Transverse colon (tissue), 4 donors: ENCODE data around the gene TXLNB. TPM values are rescaled to one million over a fixed set of nuclear protein-coding genes. Genes with fewer than 3 reads are reported as not detected.

Experiments used
- DNase-seq: peaks from one replicate; pipeline ENCODE4 v3.0.0-alpha.2; 2019
- H3K27ac ChIP-seq, 4 donors: fragments of 200-600 bp; sonication (generic); 2 replicates each; pipeline ENCODE4 v1.5.1; 2016 to 2018; ENCODE audit warnings: inconsistent platforms in 4 of 4
- H3K27me3 ChIP-seq: fragments of 200-600 bp; sonication (generic); 2 replicates; pipeline ENCODE4 v1.5.1; 2017; ENCODE audit warnings: inconsistent platforms
- H3K36me3 ChIP-seq, 4 donors: fragments of 200-600 bp; sonication (generic); 2 replicates each; pipeline ENCODE4 v1.5.1; 2017 to 2019; ENCODE audit warnings: inconsistent platforms in 4 of 4
- H3K4me1 ChIP-seq, 4 donors: fragments of 200-600 bp; sonication (generic); 2 replicates each; pipeline ENCODE4 v1.5.1; 2017 to 2020; ENCODE audit warnings: inconsistent platforms in 4 of 4
- H3K4me3 ChIP-seq, 4 donors: fragments of 200-600 bp; sonication (generic); 1 replicate in 1 of 4; 2 replicates in 3 of 4; pipeline versions ENCODE4 v1.5.1 to v1.6.1; 2017 to 2019; ENCODE audit warnings: inconsistent platforms in 4 of 4
- H3K9me3 ChIP-seq, 2 donors: fragments of 200-600 bp; sonication (generic); 2 replicates each; pipeline ENCODE4 v1.5.1; 2017 to 2019; ENCODE audit warnings: inconsistent platforms in 2 of 2
- CTCF ChIP-seq, 5 experiments: fragments of 200-600 bp in 3 of 5; fragments of 450-650 bp in 2 of 5; sonication (generic) in 3 of 5; IDR thresholded peaks; 1 replicate in 2 of 5; 2 replicates in 3 of 5; pipeline ENCODE4 v1.5.1; 2016 to 2017; ENCODE audit warnings: antibody characterized with exemption in 5 of 5, inconsistent platforms in 3 of 5, mild to moderate bottlenecking in 2 of 5, moderate library complexity in 1 of 5
- EP300 ChIP-seq: sonication (generic); formaldehyde crosslinking; IDR thresholded peaks from one replicate; pipeline ENCODE4 v1.6.1; 2017; ENCODE audit warnings: antibody characterized with exemption, low read depth
- POLR2A ChIP-seq: fragments of 450-650 bp; IDR thresholded peaks from one replicate; pipeline ENCODE4 v1.6.1; 2016; ENCODE audit warnings: antibody characterized with exemption, mild to moderate bottlenecking, moderate library complexity
- POLR2AphosphoS5 ChIP-seq, 3 donors: sonication (generic); formaldehyde crosslinking; IDR thresholded peaks; one replicate each; pipeline ENCODE4 v1.6.1; 2016; ENCODE audit warnings: antibody characterized with exemption in 3 of 3
- WGBS, 2 donors: methylation state at CpG; one replicate each; pipeline ENCODE4 v1.1.5; 2018; ENCODE audit warnings: low coverage in 1 of 2; 5-methylcytosine and 5-hydroxymethylcytosine counted together
- in situ Hi-C, 4 donors: fragments of 200-750 bp; cut with MboI; loops; one replicate each; pipeline versions ENCODE4 v1.15.0 to v1.15.1; 2017; ENCODE audit warnings: low sequenced_read_pairs in 3 of 4, low pct_ligation_motif_present in 1 of 4, low pct_unique_long_range_greater_than_20kb in 1 of 4
- intact Hi-C: fragments of 100-400 bp; cut with DNase I; formaldehyde crosslinking; loops from one replicate; pipeline ENCODE4 v1.15.1; 2023; ENCODE audit warnings: low total_unique reads
- total RNA-seq, 4 donors: library from RNA; depleted of rRNA; stranded (reverse); fragments of >200 nt; gene quantifications; one replicate each; pipeline ENCODE4 v1.1.0, GENCODE V29; 2016

Gene TXLNB
- total RNA-seq, 4 donors from 2014 or later, result 0.27 to 6.6 (median 2.1) TPM; not detected in 1

DNA sequence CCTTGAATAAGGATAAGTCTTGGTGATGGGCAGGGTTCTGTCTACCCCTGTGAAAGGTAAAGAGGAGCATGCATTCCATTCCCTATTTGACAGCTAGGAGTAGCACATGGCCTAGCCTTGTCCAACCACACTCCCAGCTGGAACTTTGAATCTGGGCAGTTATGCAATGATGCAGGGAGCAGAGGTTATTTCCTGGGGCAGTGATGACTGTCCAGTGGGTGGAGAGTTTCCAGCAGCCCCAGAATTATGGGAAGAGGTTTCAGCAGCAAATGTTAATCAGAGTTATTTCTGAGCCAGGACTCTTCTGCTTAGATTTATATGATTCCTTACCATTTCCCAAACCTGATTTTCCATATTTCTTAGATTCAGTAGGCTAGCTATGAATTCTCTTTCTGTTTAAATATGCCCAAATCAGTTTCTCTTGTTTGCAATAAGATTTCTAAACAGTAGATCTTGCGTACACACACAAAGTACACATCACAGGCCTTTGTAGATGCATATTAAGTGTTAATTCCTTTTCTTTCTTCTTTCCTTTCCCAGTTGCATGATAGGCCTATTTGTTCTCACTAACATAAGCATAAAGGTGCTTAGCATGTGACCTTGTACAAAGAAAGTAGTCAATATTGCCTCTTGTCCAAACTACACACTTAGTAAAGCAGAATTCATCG, 17.3 kb upstream of the TXLNB start:
- Histone ChIP-seq H3K4me3 (no peak overlapping the region), H3K9me3 (no peaks in the 10 kb centered on the region), H3K27ac (peak overlapping the region; percentile 12 to 63 (median 32)), H3K27me3 (no peaks in the 10 kb centered on the region), H3K36me3 (no peaks in the 10 kb centered on the region), H3K4me1 (peaks cover 0 to 23% (median 8%) of the 10 kb centered on the region in 4 donors)
- peak; percentile 30 for DNase-seq
- 91% methylated on average over 2 of the region's 2 CpGs for WGBS, 2 donors
- in situ Hi-C loops (no loop called here), intact Hi-C loops (no loop called here)
- no peak for TF ChIP-seq CTCF (IDR thresholded peaks at IDR 0.05)
- no peak for TF ChIP-seq POLR2AphosphoS5 (IDR thresholded peaks at IDR 0.05)
- TF ChIP-seq EP300, result no peak

- Histone ChIP-seq H3K27me3 (no peaks in the 10 kb centered on the region), H3K36me3 (no peaks in the 10 kb centered on the region), H3K27ac (peak overlapping the region; percentile 12 to 63 (median 32)), H3K9me3 (no peaks in the 10 kb centered on the region), H3K4me3 (no peak overlapping the region), H3K4me1 (peaks cover 0 to 23% (median 8%) of the 10 kb centered on the region in 4 donors)
- TF ChIP-seq POLR2AphosphoS5 (IDR thresholded peaks at IDR 0.05), result no peak
- TF ChIP-seq EP300, result no peak
- TF ChIP-seq CTCF (IDR thresholded peaks at IDR 0.05), result no peak
- no peak for TF ChIP-seq POLR2A
- intact Hi-C loops, result no loop called here
- WGBS, 2 donors, result 51 to 55% methylated on average over 4 to 5 of the region's 5 CpGs
- in situ Hi-C loops, result no loop called here
- no peak for DNase-seq
Observed at GRCh38 chr6:139308286-139308916, 16.6 kb upstream of the TXLNB start.

GRCh38 chr6:139306291-139306981, 14.6 kb upstream of the TXLNB start:
- WGBS, 2 donors, result 72 to 80% methylated on average over 3 of the region's 3 CpGs
- in situ Hi-C loops (no loop called here), intact Hi-C loops (no loop called here)
- no peak overlapping the region for H3K27ac ChIP-seq
- H3K4me1 ChIP-seq, result peaks cover 0 to 23% (median 8%) of the 10 kb centered on the region in 4 donors
- TF ChIP-seq CTCF (IDR thresholded peaks at IDR 0.05) (no peak), EP300 (no peak), POLR2A (no peak), POLR2AphosphoS5 (IDR thresholded peaks at IDR 0.05) (no peak)
- no peak overlapping the region for H3K4me3 ChIP-seq
- DNase-seq, result no peak
- H3K36me3 ChIP-seq, result no peaks in the 10 kb centered on the region
- no peaks in the 10 kb centered on the region for H3K27me3 ChIP-seq
- no peaks in the 10 kb centered on the region for H3K9me3 ChIP-seq

DNA sequence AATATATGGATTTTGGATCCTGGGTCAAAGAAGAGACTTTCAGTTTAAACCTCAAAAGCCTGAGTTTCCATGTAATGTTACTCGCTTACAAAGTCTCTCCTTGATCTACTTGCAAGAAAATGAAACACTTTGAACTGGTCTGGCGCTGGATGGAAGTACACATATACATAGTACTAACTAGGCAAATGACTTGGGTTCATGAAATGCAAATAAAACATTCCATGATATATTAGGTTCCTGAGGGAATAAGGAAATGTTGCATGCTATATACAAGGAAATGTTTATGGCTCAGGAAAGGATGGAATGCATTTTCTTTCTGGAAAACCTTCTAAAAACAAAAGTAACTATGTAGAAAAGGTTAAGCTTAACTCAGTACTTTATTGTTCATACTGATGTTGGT, 11.4 kb upstream of the TXLNB start:
- in situ Hi-C loops, result no loop called here
- no peaks in the 10 kb centered on the region for H3K36me3 ChIP-seq
- no peak for TF ChIP-seq CTCF (IDR thresholded peaks at IDR 0.05)
- no peak for TF ChIP-seq EP300
- TF ChIP-seq POLR2A, result no peak
- TF ChIP-seq POLR2AphosphoS5 (IDR thresholded peaks at IDR 0.05), result no peak
- peaks cover 0 to 9% (median 2%) of the 10 kb centered on the region in 4 donors for H3K4me1 ChIP-seq
- H3K9me3 ChIP-seq, result no peaks in the 10 kb centered on the region
- intact Hi-C loops, result no loop called here
- H3K4me3 ChIP-seq, result no peak overlapping the region
- no peak for DNase-seq
- WGBS, 2 donors, result 75 to 76% methylated on average over 2 of the region's 2 CpGs
- H3K27me3 ChIP-seq, result no peaks in the 10 kb centered on the region
- H3K27ac ChIP-seq, result no peak overlapping the region
